ENCODE results near the gene MED26. TPM values are rescaled to one million over a fixed set of nuclear protein-coding genes. Genes with fewer than 3 reads are reported as not detected.

The MED26 gene
- total RNA-seq, 4 donors from 2014 or later, result 7.2 to 15.5 (median 8.2) TPM

- no peak for TF ChIP-seq CTCF (IDR thresholded peaks at IDR 0.05)
- ATAC-seq (ENCODE audit: low FRiP score), result no peak
- DNase-seq (ENCODE audit: low spot score), result no peak
Observed at GRCh38 chr19:16541526-16542044, 86.4 kb downstream of the MED26 start.

- ATAC-seq (ENCODE audit: low FRiP score) (no peak), DNase-seq (ENCODE audit: low spot score) (no peak)
- no peak for TF ChIP-seq CTCF (IDR thresholded peaks at IDR 0.05)
Observed at GRCh38 chr19:16540948-16541347, 87.1 kb downstream of the MED26 start.

GRCh38 chr19:16537111-16537510 is 90.9 kb downstream of the MED26 start:
- TF ChIP-seq CTCF (IDR thresholded peaks at IDR 0.05), result no peak
- ATAC-seq (ENCODE audit: low FRiP score) (no peak), DNase-seq (ENCODE audit: low spot score) (no peak)

- TF ChIP-seq CTCF (IDR thresholded peaks at IDR 0.05), result no peak
- ATAC-seq (ENCODE audit: low FRiP score) (no peak), DNase-seq (ENCODE audit: low spot score) (no peak)
Observed at GRCh38 chr19:16536130-16536529, 91.9 kb downstream of the MED26 start.

GRCh38 chr19:16535381-16535780 is 92.6 kb downstream of the MED26 start:
- TF ChIP-seq CTCF (IDR thresholded peaks at IDR 0.05), result no peak
- ATAC-seq (ENCODE audit: low FRiP score), result no peak
- no peak for DNase-seq (ENCODE audit: low spot score)

GRCh38 chr19:16532440-16533234 is 95.4 kb downstream of the MED26 start:
- no peak for ATAC-seq (ENCODE audit: low FRiP score)
- TF ChIP-seq CTCF (IDR thresholded peaks at IDR 0.05), result no peak
- no peak for DNase-seq (ENCODE audit: low spot score)

- DNase-seq (ENCODE audit: low spot score) (no peak), ATAC-seq (ENCODE audit: low FRiP score) (no peak)
- no peak for TF ChIP-seq CTCF (IDR thresholded peaks at IDR 0.05)
Observed at GRCh38 chr19:16531380-16531669, 96.7 kb downstream of the MED26 start.
